Esophagus mucosa (tissue), 1 donor: ENCODE results near the gene TULP3. TPM values are rescaled to one million over a fixed set of nuclear protein-coding genes. Genes with fewer than 3 reads are reported as not detected.

Experiments
- ATAC-seq: fragments of 200-7000 bp; cut with Tn5 transposase; one replicate; pipeline ENCODE4 v1.9.1; 2020
- total RNA-seq: library from RNA; stranded (reverse); gene quantifications from one replicate; pipeline ENCODE4 v1.2.4, GENCODE V29; 2023
- donor health status: DM: yes; HTN: yes; CAD: no.

The TULP3 gene
- total RNA-seq, 1 donor from 2014 or later: 15.8 TPM

DNA sequence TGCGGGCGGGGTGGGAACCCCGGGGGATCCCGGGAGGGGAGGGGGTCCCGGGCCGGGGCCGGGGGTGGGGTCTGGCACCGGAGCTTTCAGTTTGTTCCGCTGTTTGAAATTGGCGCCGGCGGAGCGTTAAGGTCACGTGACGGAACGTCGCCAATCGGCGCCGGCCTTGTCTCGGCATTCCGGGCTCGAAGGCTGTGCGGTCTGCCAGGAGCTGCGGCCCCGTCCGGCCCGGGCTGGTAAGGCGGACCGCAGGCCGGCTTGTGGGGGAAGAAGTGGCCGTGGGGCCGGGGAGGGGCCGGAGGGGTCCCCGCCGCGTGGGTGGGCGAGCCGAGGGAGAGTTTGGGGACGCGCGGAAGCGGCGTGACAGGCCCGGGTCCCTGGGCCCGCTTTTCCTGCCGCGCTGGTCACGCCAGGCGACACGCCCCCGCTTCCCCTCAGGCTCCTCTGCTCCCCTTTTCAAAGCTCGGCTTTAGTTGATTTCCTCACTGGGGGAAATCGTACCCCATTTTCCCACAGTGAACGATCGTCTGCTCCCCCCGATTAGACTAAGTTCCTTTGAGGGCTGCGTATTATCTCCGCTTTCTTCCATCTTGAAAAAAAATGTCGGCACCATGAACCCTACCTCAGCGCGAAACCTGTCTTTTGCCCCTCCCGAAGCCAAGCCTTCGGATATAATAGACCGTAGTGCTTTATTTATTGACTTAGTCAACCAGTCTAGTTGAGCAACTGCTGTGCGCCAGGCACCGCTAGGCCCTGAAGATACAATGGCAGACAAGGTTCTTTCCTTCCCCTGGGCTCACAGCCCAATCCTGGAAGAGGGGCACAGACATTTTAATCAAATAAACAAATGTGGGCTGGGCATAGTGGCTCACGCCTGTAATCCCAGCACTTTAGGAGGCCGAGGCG lies 13.4 kb upstream of the TULP3 start, which contains the start of the genes FOXM1 and RHNO1:
Gene FOXM1 (minus strand): TSS at position 128 of the 906 bp plus-strand sequence. CDS start 2,696 bp downstream, outside the sequence.
Gene RHNO1 (plus strand): TSS at position 177 of the 906 bp plus-strand sequence. CDS start 8,144 bp downstream, outside the sequence.
- peak; percentile 87 for ATAC-seq

- ATAC-seq: peak; percentile 54
These were observed 12.5 kb upstream of the TULP3 start for GRCh38 chr12:2877953-2878732.

DNA sequence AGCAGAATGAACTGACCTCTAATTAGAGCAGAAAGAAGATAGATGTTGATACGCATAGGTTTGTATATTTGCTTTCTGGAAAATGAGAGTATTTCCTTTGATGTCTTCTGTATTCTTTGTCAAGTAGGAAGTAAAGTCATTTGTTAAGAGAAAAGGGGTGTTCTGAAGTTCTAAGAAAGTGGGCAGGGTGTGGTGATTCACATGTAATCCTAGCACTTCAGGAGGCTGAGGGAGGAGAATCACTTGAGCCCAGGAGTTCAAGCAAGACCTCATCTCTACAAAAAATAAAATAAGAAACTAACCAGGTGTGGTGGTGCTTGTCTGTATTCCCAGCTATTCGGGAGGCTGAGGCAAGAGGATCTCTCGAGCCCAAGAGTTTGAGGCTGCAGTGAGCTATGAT lies 10.8 kb upstream of the TULP3 start:
- ATAC-seq: no peak

GRCh38 chr12:2884810-2885209 lies 5.9 kb upstream of the TULP3 start:
- ATAC-seq: no peak

DNA sequence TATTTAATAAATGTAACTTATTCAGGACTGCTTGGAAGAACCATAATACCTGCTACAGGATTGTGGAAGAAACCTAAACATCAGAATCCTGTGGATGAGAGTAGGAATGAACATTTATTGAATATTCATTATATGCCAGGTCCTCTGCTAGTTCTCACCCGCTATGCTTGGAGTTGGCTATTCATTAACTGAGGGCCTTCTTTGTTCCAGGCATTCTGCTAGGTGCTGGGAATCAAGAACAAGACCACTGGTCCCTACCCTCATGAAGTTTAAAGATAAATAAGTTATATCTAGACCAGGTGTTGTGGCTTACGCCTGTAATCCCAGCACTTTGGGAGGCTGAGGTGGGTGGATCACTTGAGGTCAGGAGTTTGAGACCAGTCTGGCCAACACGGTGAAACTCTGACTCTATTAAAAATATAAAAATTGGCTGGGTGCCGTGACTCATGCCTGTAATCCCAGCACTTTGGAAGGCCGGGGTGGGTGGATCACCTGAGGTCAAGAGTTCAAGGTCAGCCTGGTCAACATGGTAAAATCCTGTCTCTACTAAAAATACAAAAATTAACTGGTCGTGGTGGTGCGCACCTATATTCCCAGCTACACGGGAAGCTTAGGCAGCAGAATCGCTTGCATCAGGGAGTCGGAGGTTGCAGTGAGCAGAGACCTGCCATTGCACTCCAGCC lies 3.8 kb upstream of the TULP3 start:
- ATAC-seq: no peak

DNA sequence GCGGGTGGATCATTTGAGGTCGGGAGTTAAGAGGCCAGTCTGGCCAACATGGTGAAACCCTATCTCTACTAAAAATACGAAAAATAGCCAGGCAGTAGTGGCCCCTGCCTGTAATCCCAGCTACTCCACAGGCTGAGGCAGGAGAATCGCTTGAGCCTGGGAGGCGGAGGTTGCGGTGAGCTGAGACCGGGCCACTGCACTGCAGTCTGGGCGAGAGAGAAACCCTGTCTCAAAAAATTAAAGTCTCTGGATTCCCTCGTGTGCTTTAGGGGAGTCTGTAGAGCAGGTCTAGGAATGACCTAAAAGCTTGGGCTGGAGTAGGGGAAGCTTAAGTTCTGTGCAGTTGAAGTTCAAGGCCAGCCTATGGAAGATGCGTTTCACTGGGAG lies 697 bp upstream of the TULP3 start:
- peak; percentile 3 for ATAC-seq

- peak; percentile 21 for ATAC-seq
These were observed 756 bp downstream of the TULP3 start for GRCh38 chr12:2891240-2892053.

- ATAC-seq: no peak
These were observed 1.6 kb downstream of the TULP3 start for GRCh38 chr12:2892246-2892645.

GRCh38 chr12:2893007-2893406 lies 2.3 kb downstream of the TULP3 start:
- peak; percentile 17 for ATAC-seq

DNA sequence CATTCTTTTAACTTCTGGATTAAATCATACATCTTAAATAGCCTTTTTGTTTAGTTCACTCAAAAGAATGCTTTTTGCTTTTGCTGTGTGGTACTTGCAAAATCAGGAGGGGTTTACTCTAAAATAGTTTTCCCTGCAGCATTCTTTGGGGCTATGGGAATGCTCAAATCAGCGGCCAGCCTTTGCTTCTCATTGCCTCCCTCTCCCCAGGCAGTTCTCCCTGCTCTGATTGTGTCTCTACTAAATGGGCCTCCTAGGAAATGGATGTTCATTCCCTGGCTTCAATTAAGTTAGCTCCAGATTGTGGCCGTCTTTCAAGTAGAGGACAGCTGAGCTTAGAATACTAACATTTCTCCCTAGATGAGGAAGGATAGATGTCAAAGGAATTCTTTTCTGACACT lies 4.4 kb downstream of the TULP3 start:
- ATAC-seq: no peak

GRCh38 chr12:2895511-2895910 lies 4.8 kb downstream of the TULP3 start:
- ATAC-seq: no peak

DNA sequence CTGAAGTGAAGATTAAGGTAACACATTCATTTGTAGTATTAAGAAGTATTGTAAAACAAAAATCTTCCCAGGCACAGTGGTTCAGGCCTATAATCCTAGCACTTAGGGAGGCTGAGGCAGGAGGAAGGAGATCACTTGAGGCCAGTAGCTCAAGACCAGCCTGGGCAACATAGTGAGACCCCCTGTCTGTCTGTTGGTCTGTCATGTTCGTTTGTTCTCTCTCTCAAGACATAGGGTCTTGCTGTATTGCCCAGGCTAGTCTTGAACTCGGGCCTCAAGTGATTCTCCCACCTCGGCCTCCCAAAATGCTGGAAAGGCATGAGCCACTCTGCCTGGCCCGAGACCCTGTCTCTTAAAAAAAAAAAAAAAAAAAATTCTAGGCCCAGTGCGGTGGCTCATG lies 6.7 kb downstream of the TULP3 start:
- no peak for ATAC-seq

GRCh38 chr12:2900642-2901041 lies 10.0 kb downstream of the TULP3 start:
- no peak for ATAC-seq

DNA sequence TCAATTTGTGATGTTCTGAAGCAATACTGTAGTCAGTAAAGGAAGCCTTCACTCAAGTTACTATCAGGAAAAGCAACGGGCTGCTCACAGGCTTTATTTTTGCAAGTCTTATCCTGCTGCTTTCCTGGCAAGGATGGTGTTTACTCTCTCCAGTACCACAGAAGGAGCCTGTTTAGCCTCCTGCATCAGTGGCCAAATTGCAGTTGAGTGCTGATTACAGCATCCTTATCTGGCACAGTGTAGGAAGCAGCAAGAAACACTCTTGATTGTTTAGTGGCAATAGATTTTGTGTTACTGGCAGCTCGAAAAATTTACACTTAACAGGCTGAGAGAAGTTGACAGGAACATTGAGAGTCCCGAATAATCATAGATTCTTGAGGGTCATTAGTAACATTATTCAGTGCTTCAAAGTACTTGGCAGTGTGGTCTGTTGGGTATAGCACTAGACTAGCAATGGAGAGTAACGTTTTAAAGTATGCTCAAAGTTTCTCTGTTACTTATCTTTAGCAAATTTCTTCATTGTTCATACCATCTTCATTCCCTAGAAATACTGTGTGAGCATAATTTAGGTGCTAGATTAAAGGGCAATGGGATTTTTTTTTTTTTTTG lies 11.7 kb downstream of the TULP3 start:
- no peak for ATAC-seq

GRCh38 chr12:2904260-2904659 lies 13.6 kb downstream of the TULP3 start:
- ATAC-seq: no peak

DNA sequence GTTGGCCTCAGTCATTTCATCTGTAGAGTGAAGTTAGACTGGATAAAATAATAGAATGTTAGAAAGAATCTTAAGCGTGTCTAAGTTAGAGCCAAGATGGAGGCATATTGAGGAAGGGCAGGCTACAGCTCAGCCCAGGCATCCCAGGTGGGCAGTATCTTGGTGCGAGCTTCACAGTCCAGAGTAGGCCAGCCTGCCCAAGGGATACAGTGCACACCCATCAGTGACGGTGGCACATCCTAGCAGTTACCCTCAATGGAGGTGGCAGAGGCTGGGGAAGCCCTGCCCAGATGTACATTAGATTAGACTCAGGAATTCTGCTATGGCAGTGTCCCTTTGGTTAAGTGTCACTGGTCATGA lies 21.5 kb downstream of the TULP3 start:
- no peak for ATAC-seq

DNA sequence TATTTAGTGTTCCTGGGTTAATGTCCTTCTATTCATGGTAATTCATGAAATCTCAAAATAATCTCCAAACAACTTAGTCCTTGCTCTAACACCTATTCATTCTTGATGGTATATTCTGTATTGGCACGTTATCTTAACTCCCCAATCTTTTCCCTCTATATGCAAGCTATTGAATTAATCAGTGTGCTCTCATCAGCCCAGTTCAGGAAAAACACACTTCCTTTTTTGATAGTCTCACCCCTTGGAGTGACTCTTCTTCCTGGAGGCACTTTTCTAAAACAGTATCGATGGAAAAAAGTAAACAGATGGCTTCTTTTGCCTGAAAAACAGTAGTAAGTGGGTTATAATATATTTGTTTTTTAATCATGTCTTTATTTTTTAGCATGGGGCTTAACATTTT lies 28.6 kb downstream of the TULP3 start:
- no peak for ATAC-seq

GRCh38 chr12:2922329-2922728 lies 31.6 kb downstream of the TULP3 start:
- no peak for ATAC-seq

DNA sequence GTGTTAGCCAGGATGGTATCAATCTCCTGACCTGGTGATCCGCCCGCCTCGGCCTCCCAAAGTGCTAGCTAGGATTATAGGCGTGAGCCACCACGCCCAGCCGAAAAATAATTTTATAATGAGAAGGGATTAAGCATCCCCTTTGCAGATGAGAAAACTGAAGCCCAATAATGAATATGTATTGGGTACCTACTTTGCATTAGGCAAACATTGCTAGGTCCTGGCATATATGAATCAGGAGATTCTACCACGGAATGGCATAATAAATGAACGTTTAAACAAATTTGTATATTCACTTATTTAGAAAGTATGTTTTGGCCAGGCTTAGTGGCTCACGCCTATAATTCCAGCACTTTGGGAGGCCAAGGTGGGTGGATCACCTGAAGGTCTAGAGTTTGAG lies 32.4 kb downstream of the TULP3 start:
- no peak for ATAC-seq

DNA sequence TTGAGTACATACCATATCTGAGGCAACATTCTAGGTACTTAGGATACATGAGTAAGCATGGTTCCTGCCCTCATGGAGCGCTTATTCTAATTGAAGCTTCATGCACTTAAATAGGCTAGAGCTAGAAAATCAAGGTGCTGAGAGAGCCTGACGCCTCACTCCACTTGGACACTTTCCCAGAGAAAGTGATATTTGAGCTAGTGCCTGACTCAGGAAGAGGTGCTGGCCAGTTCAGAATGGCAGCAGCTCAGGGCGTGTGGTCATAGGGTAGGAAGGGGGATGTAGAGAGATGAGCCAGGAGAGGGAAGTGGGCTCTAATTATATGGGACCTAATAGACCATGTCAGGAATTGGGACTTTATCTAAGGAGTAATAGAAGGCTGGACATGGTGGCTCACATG lies 33.3 kb downstream of the TULP3 start:
- no peak for ATAC-seq

DNA sequence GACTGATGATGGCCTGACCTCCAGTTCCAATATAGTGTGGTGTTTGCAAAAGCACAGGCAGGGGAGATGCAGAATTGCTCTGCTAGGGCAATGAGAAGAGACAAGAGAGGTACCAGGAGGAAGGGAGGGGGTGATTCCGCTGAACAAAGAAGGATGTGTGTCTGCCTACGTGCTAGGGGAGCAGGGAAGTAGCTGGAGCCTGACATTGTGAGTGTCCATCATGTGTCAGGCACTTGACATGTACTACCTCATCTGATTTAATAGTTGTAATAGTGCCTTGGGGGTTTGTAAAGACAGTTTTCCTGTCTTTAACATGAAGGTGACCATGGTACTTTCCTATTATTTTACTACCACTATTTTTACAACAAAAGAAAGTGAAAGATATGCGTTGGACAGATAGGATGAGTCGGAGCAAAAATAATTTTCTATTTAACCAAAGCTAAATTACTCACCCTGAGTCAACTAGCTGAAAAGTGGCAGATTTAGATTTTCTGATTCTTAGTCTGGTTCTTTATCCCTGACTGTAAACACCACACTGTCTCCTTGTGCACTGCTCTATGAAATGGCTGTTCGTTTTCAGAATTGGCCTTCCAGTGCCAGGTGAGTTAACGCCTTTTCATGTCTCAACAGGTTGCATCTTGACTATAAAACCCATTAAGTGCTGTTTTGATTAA lies 34.8 kb downstream of the TULP3 start:
- peak; percentile 59 for ATAC-seq
